GM21447 (cell line): ENCODE measurements around the gene GLO1.
"Not testable (repeated sequence)": the region's sequence is repeated elsewhere in the genome, so short reads cannot be mapped to it uniquely, and the experiment has no call there.

Experiments used
- ATAC-seq: cut with Tn5 transposase; IDR thresholded peaks from one replicate; pipeline ENCODE4 v1.9.1; 2021; ENCODE audit not compliant: unreplicated experiment

The GLO1 gene

DNA sequence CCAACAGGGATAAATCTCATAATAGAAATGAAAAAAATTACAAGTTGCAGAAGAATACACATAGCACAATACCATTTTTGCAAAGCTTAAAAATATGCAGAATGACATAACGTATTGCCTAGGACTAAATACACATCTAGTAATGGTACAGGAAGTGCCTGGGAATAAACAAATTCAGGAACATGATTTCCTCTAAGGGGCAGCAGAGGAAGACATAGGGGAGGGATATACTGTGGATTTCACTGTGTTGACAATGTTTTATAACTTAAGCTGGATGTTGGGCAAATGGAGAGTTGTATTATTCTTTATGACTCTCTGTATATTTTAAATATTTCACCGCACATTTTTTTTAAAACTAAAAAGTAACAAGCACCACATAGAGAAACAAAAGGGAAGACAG lies 5.6 kb upstream of the GLO1 start:
- ATAC-seq: no peak

DNA sequence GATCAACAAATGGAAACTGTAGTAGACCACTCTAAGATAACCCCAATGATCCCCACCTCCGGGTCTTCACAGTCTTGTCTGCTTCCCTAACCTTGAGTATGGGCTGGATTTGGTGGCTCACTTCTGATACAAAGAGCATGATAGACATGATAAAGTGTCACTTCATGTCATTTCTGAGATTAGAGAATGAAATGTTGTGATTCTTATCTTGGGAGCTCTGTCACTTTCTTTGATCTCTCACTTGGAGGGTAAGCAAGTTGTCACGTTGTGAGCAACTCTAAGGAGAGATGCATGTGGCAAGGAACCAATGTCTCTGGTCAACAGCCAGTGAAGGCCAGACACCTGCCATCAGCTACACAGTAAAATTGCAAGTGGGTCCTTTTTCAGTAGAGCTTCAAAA lies 3.0 kb upstream of the GLO1 start:
- ATAC-seq: no peak

DNA sequence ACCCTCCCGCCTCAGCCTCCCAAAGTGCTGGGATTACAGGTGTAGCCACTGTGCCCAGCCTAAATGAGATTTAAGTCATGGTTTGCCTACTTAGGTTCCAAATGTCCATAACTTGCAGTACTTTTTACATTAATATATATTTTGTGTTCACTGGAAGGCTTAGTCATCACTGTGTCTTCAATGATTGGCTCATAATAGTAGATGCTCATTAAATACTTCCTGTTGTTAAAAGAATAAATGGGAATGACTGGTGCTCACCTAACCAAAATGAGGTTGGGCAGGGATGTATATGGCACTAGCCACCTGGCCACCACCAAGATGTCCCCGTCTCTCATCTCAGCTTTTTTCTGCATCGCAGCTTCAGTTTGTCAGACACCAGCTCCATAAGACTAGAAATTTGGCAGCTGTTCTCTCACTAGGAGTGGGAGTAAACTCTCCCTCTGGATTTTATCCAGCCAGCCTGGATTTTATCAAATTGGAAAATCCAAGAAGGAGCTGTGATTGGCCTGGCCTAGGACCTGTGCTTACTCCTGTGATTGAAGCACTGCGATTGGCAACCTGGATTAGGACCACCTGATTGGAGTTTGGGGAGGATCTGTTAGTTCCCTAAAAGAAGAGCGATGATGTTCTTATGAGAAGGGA lies 1.1 kb upstream of the GLO1 start:
- no peak for ATAC-seq

DNA sequence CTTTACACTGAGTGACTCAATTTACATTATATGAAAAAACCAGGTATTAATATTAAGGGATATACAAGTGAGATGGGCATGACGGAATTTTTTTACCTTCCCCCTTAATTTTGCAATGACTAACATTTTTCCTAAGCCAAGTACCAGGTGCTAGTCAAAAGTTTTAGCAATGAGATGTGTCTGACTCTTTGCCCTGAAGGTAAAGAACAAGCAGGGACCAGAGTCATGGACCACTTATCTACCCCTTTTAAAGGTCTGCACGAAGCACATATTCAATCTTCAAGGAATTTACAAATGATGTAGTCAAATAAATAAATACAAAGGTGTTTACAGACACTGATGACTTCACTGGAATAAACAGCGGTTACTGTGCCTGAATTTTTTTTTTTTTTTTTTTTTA lies 1.4 kb downstream of the GLO1 start:
- no peak for ATAC-seq

DNA sequence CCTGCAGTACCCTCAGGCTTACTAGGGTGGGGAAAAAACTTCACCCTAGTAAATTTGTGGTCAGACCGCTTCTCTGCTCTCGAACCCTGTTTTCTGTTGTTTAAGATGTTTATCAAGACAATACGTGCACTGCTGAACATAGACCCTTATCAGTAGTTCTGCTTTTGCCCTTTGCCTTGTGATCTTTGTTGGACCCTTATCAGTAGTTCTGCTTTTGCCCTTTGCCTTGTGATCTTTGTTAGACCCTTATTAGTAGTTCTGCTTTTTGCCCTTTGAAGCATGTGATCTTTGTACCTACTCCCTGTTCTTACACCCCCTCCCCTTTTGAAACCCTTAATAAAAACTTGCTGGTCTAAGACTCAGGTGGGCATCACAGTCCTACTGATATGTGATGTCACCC lies 3.2 kb downstream of the GLO1 start:
- not testable (repeated sequence) for ATAC-seq

DNA sequence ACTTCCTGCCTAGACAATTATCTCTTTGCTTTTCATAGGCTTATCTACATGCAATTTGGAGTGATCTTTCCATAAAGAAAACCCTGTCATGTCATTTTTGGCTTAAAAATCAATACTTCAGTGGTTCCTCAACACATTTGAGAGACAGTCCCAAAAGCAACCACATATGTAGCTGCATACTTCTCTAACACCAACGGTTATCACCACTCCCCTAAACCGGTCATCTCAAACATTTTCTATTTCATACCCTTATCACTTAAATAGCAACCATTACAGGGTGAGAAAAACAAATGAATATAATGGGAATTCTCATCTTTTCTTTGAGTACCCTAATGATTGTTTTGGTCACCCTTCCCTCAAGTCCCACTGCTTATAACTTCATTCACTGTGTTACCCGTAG lies 5.1 kb downstream of the GLO1 start:
- ATAC-seq: no peak

DNA sequence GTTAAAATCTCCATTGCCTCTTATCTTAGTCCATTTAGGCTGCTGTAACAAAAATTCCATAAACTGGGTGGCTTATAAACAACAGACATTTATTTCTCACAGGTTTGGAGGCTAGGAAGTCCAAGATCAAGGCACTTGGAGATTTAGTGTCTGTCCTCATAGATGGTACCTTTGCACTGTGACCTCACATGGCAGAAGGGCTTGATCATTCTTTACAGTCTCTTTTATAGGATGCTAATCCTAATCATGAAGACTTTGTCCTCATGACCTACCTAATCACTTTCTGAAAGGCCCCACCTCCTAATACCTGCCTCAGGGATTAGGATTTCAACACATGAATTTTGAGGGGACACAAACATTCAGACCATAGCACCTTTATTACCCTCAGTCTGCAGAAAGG lies 6.6 kb downstream of the GLO1 start:
- ATAC-seq: no peak

DNA sequence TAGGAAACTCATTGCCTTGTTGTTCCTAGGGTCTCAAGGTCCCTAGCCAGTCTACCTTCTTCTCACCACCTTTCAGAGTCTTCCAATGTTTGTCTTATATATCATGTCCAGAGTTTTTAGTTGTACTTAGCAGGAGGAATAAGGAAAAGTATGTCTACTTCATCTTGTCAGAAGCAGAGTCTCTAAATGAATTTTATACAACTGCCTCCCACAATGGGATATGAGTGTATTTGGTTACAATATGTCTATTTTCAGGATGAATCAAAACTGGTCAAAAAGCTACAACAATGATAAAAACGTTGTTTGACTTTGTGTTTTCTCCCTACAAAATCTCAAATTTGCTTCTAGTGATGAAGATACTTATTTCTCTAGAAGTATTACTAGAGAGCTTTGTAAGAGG lies 7.0 kb downstream of the GLO1 start:
- no peak for ATAC-seq

DNA sequence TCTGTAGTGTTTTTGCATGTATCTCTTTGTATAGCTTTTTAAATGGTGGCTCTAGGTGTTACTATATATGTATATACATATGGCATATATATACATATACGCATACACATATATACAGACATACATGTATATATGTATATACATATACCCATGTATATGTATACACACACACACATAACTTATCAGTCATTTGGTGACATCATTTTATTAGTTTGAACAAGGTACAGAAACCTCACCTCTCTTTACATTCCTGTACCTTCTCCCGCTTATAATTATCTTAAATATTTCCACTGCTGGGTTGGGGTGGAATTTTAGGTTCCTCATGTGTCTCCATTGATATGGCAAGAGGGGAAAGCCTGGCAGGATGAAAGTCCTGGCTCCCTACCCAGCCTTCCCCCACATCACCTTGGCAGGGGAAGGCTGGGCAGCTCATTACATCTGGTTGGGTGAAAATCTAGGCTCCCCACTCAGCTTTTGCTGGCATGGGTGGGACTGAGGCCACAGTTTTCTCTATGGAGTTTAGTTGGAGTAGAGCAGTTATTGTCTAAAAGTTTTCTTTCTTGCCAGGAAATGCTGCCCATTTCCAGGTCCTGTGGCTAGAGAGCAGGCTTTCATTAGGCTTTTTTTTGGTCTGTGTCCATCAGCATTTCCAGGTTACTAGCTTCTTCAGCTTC lies 7.6 kb downstream of the GLO1 start:
- no peak for ATAC-seq

DNA sequence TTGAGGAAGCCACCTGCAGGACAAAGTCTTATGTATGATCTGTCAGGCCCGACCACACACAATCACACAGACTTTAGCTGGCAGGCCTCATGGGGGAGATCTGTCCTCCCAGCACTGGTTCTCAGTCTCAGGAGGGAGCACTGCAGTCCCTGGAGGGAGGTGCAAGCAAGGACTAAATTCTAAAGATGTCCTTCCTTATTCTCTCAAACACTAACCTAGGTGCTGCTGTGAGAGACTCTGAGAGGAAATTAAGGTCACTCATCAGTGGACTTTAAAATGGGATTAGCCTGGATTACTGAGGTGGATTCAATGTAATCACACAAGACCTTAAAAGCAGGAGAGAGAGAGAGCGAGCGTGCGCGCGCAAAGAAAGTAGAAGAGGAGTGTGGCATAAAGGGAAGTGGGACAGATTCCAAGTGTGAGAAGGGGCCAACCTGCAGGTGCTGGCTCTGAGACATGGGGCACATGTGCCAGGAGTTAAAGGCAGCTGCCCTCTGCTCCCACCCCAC lies 14.3 kb downstream of the GLO1 start:
- ATAC-seq: no peak

DNA sequence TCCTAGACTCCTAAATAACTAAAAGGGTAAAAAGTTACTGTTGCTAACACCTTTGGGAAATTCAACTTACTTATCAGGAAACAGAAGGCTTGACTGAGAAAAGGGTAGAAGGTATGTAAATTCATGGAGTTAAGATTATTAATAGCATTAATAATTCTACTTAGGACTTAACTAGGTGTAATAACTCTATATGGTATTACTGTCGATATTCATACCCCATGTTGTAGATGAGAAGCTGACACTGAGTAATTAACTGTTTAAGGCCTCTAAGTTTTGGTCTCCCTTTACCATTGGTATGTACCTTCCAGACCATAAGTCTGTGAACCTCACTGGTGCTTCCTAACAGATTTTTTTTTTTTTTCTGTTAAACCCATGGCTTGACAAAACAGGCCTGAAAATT lies 15.4 kb downstream of the GLO1 start:
- ATAC-seq: no peak

DNA sequence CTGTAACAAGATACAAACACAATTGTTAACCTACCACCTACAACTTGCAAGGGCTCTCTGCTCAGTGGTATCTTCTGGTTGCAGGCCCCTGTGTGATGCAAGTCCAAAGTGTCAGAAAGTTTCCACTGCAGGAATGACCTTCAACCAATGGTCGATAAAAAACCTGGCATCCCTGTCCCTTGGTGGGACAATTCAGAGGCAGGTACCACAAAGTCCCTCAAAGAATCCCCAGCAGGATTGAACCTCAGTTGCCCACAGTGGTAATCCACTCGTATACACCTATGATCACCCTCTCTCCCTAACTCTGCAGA lies 15.9 kb downstream of the GLO1 start:
- no peak for ATAC-seq

DNA sequence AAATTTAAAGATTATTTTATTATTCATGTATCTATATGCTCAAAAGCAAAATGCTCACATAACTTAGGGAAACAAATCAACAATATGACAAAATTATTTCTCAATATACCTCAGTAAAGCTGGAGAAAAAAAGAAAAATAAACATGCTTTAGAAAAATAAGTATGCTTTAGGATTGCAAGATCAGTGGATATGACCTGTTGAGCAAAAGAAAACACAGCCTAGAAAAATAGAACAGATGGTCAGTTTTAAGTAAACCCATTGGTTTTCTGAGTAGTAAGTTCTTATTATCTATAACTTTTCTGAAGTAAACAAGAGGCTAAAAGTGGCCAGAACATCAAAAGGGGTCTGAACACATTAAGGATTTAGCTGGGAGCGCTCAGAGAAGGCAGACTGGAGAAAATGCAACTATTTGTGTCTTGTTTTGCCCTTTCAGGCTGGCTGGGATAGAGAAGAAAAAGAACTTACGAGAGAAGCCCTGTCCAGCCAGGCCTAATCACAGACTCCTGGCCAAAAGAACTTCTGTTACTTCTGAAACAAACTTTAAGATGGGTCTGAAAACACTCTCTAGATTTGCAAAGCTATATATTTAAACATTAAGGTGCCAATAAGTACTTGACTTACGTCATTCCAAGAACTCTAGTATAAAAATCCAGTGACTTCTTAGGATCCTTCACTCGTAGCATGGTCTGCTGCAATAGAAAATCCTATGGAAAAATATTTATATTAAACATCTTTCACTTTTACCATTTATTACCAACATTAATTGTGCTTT lies 16.5 kb downstream of the GLO1 start:
- no peak for ATAC-seq

DNA sequence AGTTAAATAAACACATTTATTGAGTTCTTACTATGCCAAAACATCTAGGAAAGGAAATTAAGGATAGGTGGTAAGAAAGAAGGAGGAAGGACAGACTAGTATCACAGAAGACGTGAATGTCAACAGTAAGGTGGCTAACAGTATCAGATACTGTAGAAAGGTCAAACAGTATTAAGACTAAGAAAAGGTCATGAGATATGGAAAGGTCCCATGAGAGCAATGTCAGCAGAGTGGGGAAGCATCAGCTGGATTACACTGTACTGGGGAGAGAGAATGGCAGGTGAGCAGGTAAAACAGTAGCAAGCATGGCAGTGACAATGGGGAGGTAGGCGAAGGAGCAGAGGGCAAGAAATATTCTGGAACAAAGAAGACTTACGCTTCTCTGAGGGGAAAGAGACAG lies 18.0 kb downstream of the GLO1 start:
- no peak for ATAC-seq

DNA sequence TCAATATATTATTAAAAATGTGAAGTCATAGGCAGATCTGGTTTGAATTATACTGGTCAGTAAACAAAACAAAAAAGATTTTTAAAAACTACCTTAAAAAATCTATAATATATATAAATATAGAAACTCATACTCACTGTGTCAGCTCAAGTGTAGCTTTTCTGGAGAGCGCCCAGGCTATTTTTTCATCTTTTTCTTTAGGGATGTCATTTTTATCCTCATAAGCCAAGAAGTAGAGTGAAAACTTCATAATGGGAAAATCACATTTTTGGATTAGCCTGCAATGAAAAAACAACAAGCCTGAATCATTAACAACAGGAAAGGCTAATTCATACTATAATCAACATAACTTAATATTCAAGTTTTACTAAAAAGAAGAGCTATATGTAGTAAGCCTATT lies 18.7 kb downstream of the GLO1 start:
- no peak for ATAC-seq

DNA sequence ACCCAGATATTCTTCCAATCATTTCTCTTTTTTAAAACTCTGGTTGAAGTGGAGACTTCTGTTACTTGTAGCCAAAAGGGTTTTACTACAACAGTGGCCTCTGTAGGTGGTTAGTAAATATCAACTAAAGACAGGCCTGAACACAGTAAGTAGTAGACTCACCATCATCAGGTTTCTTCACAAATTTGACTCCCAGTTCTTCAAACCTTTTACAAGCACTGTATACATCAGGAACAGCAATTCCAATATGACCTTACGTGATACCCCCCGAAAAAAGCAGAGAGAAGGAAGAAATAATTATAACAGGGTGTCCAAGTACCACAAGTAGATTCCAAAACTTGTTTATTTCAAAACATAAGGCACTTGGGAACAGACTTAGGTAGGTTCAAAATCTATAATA lies 21.1 kb downstream of the GLO1 start:
- ATAC-seq: no peak

DNA sequence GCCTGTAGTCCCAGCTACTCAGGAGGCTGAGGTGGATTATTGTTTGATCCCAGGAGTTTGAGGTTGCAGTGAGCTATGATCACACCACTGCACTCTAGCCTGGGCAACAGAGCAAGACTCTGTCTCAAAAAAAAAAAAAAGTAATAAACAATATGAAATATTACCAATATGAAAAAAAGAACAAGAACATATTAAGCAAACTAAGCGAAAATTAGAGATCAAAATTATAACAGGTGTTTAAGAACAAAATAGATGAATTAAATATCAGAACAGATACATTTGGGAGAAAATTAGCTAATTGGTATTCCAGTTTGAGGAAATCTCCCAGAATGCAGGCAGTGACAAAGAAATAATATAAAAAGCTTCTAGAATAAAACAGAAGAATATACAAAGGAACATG lies 23.3 kb downstream of the GLO1 start:
- ATAC-seq: no peak

DNA sequence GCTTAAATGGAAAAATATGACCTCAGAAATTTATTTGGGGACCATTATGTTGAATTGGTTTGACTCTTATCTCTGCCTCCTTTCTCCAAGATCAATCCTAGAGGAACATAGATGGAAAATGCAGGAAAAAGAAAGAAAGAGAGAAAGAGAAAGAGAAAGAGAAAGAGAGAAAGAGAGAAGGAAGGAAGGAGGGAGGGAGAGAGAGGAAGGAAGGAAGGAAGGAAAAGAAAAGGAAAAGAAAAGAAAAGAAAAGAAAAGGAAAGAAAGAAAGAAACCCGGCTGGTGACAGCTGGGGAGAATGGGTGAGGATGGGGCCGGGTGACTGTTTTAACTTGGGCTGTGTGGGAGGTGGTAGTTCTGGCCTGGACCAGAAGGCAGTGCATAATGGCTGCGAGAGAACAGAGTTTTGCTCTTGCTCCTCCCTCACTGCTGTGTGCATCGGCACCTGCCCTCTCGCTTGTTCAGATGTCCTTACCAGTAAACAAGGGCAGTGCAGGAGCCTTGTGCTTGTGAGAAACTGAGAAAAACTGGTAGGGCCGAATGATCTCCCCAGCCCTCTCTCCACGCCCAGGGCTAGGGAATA lies 24.7 kb downstream of the GLO1 start:
- no peak for ATAC-seq

DNA sequence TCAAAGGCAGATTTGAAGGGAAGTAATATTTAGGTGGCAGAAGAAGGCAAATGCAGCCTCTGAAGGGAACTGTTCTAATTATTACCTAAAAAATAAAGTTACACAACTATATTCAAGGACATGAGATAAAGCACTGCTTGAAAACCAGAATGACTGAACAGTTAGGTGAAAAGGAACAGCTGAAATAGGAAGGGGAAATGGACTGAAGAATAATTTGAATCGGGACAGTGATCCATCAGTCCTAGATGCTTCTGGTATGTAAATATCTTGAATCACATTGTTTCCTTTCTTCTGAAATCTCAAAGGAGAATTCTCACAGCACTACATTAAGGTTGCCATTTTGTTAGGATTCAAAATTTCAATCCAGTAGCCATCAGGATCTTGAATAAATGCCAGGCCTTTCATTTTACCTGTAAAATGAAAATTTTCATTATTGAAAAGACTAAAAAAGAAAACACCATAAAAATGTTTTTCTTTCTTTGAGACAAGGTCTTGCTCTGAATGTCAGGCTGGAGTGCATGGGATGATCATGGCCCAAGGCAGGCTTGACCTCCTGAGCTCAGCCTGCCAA lies 25.9 kb downstream of the GLO1 start:
- peak; percentile 37 for ATAC-seq

DNA sequence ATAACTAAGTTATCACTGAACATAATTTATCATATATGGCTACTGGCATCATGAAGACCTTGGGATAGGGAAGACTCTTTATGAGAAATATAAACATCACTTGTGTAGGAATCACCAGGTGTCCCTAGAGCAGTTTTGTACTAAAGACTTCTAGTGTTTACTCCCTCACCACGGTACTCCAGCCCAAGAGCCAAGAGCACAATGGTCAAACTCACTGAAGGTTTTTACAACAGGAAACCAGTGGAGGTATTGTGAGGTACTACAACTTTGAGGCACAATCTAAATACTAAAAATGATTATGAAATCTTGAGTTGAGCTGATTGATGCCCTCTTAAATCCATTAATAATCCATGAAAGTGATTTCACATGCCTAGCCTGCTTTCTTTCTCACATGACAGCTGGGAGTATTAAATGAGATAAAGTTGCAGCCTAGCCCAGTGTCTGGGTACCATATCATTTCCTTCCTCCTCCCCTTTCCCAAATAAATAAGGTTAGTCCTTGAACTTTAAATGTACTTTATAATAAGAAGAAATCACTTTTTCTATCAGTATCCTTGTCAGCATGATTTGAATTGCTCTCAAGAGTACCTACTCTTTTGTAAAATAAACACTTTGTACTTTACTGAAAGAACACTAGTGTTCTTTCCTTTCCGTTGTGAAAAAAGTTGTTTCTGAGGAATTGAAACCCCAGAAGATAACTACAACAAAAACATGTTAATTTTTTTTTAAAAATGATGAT lies 26.5 kb downstream of the GLO1 start:
- peak; percentile 39 for ATAC-seq
